MM.1S (cell line): Measurements from ENCODE around the gene ANKIB1.

ENCODE experiments used
- DNase-seq: peaks from one replicate; pipeline ENCODE4 v3.0.0-alpha.2; 2015
- H2AFZ ChIP-seq: fragments of 300-600 bp; sonication (generic); 2 replicates; pipeline ENCODE4 v1.6.0; 2016; ENCODE audit warnings: antibody characterized with exemption, low read length
- H3F3A ChIP-seq: fragments of 300-600 bp; sonication (generic); 2 replicates; pipeline ENCODE4 v1.6.1; 2016; ENCODE audit warnings: mild to moderate bottlenecking, antibody characterized with exemption, low read length, moderate library complexity, mixed read lengths; ENCODE audit not compliant: insufficient read depth
- H3K27ac ChIP-seq: fragments of 300-600 bp; sonication (generic); 2 replicates; pipeline ENCODE4 v1.5.1; 2016; ENCODE audit warnings: mild to moderate bottlenecking, low read length
- H3K27me3 ChIP-seq: fragments of 300-600 bp; sonication (generic); replicated peaks from 2 replicates; pipeline ENCODE4 v1.6.0; 2016; ENCODE audit warnings: low read length; ENCODE audit not compliant: insufficient read depth
- H3K36me3 ChIP-seq: fragments of 300-600 bp; sonication (generic); replicated peaks from 2 replicates; pipeline ENCODE4 v1.6.1; 2016; ENCODE audit warnings: mild to moderate bottlenecking, low read length, mixed read lengths; ENCODE audit not compliant: insufficient read depth
- H3K4me1 ChIP-seq: fragments of 300-600 bp; sonication (generic); 2 replicates; pipeline ENCODE4 v1.6.1; 2016; ENCODE audit warnings: low read length, mixed read lengths
- H3K4me2 ChIP-seq: fragments of 300-600 bp; sonication (generic); 2 replicates; pipeline ENCODE4 v1.6.0; 2016; ENCODE audit warnings: low read depth, low read length
- H3K4me3 ChIP-seq: fragments of 300-600 bp; sonication (generic); 2 replicates; pipeline ENCODE4 v1.5.1; 2016; ENCODE audit warnings: low read length, mixed read lengths
- H3K79me2 ChIP-seq: fragments of 300-600 bp; sonication (generic); 2 replicates; pipeline ENCODE4 v1.6.1; 2016; ENCODE audit warnings: mixed run types, low read length, mixed read lengths
- H3K9ac ChIP-seq: fragments of 300-600 bp; sonication (generic); 2 replicates; pipeline ENCODE4 v1.6.1; 2016; ENCODE audit warnings: low read length, mixed read lengths
- H3K9me2 ChIP-seq: fragments of 300-600 bp; sonication (generic); replicated peaks from 2 replicates; pipeline ENCODE4 v1.6.1; 2016; ENCODE audit warnings: mild to moderate bottlenecking, low read length, mixed read lengths; ENCODE audit not compliant: insufficient read depth
- H3K9me3 ChIP-seq: fragments of 300-600 bp; sonication (generic); replicated peaks from 2 replicates; pipeline ENCODE4 v1.6.1; 2016; ENCODE audit warnings: mild to moderate bottlenecking, low read length, mixed read lengths; ENCODE audit not compliant: insufficient read depth
- H4K20me1 ChIP-seq: fragments of 300-600 bp; sonication (generic); 2 replicates; pipeline ENCODE4 v1.6.1; 2016; ENCODE audit warnings: mild to moderate bottlenecking, low read length, moderate library complexity, mixed read lengths; ENCODE audit not compliant: insufficient read depth
- EZH2 ChIP-seq: fragments of 300-600 bp; sonication (generic); optimal IDR thresholded peaks from 2 replicates; pipeline ENCODE3; 2017; ENCODE audit warnings: low read depth, mild to moderate bottlenecking, antibody characterized with exemption, low read length, mixed read lengths
- EZH2phosphoT487 ChIP-seq: fragments of 300-600 bp; sonication (generic); IDR thresholded peaks from 2 replicates; pipeline ENCODE4 v1.6.1; 2018; ENCODE audit warnings: antibody characterized with exemption, low read length
- TF ChIP-seq, protein P1 (sequence below): fragments of 300-600 bp; sonication (generic); IDR thresholded peaks from 2 replicates; pipeline ENCODE4 v1.5.1; 2016; ENCODE audit warnings: antibody characterized with exemption, low read length, mixed read lengths

The ANKIB1 gene

DNA sequence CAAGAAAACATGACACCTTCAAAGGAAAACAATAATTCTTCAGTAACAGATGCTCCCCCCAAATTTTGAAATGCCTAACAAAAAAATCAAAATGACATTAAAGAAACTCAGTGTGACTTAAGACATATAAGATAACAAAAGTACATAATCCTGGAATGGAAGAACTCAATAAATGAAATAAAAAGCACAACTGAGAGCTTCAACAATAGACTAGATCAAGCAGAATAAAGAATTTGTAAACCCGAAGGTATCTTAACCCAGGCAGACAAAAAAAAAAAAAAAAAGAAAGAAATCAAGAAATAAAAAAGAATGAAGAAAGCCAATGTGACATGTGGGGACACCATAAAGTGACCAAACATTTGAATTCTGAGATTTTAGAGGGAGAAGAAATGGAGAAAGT, 39.1 kb upstream of the ANKIB1 start:
- H3K4me2 ChIP-seq, result no peak overlapping the region
- TF ChIP-seq EZH2, result no peak
- TF ChIP-seq, protein P1, sequence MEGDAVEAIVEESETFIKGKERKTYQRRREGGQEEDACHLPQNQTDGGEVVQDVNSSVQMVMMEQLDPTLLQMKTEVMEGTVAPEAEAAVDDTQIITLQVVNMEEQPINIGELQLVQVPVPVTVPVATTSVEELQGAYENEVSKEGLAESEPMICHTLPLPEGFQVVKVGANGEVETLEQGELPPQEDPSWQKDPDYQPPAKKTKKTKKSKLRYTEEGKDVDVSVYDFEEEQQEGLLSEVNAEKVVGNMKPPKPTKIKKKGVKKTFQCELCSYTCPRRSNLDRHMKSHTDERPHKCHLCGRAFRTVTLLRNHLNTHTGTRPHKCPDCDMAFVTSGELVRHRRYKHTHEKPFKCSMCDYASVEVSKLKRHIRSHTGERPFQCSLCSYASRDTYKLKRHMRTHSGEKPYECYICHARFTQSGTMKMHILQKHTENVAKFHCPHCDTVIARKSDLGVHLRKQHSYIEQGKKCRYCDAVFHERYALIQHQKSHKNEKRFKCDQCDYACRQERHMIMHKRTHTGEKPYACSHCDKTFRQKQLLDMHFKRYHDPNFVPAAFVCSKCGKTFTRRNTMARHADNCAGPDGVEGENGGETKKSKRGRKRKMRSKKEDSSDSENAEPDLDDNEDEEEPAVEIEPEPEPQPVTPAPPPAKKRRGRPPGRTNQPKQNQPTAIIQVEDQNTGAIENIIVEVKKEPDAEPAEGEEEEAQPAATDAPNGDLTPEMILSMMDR, result no peak
- TF ChIP-seq EZH2phosphoT487, result no peak
- DNase-seq, result no peak
- H3K9me3 ChIP-seq, result no peaks in the 10 kb centered on the region
- no peaks in the 10 kb centered on the region for H3K9me2 ChIP-seq
- H3K9ac ChIP-seq, result no peak overlapping the region
- no peaks in the 10 kb centered on the region; the same call in 1 of the 2 replicates for H3F3A ChIP-seq
- no peak overlapping the region for H3K4me3 ChIP-seq
- no peaks in the 10 kb centered on the region for H3K27me3 ChIP-seq
- H4K20me1 ChIP-seq, result no peaks in the 10 kb centered on the region
- no peak overlapping the region for H3K27ac ChIP-seq
- no peaks in the 10 kb centered on the region for H3K79me2 ChIP-seq
- no peak overlapping the region for H2AFZ ChIP-seq
- H3K36me3 ChIP-seq, result no peaks in the 10 kb centered on the region; the same call in 1 of the 2 replicates
- no peaks in the 10 kb centered on the region for H3K4me1 ChIP-seq

DNA sequence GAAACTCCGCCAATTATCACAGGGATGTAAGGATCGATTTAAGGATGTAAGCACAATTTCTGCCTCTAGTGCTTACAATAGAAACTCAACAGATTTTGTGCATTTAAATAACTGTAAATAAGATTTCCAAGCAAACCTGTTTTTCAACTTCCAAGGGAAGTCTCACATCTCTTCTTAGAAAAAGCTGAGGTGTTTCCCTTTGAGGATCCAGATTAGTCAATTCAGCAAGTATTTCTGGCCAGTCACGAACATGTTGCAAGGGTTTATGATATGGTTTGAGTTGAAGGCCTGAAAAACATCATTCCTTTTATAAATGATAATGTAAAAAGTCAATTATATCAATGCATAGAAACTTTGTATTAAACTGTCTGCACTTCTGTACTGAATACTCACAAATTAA, 24.0 kb upstream of the ANKIB1 start:
- Histone ChIP-seq H2AFZ (no peak overlapping the region), H3K4me1 (no peaks in the 10 kb centered on the region), H3K27me3 (no peaks in the 10 kb centered on the region), H4K20me1 (no peaks in the 10 kb centered on the region), H3K79me2 (no peaks in the 10 kb centered on the region), H3K4me2 (no peak overlapping the region), H3K4me3 (no peak overlapping the region), H3K9me2 (no peaks in the 10 kb centered on the region), H3F3A (no peaks in the 10 kb centered on the region; the same call in 1 of the 2 replicates), H3K36me3 (peaks cover 13% of the 10 kb centered on the region; the same call in 1 of the 2 replicates), H3K9me3 (no peaks in the 10 kb centered on the region), H3K27ac (no peak overlapping the region), H3K9ac (no peak overlapping the region)
- TF ChIP-seq, protein P1, result no peak
- TF ChIP-seq EZH2, result no peak
- TF ChIP-seq EZH2phosphoT487, result no peak
- no peak for DNase-seq

DNA sequence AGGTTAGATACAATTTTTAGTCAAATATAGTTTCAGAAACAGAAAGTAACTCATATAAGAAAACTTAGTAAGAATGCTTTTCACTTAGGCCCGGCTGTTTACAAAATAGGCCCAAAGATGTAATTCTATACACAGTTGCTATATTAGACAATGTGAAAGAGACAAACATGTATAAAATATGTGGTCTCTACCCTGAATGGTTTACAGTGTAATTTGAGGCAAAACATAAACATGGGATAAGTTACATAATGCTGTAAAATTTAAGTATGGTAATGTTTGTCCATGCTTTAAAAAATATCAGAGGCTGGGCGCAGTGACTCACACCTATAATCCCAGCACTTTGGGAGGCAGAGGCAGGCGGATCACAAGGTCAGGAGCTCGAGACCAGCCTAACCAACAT, 18.8 kb upstream of the ANKIB1 start:
- Histone ChIP-seq H3K9me2 (no peaks in the 10 kb centered on the region), H3K36me3 (peaks cover under 1% of the 10 kb centered on the region; the same call in 1 of the 2 replicates), H3K9ac (no peak overlapping the region), H2AFZ (no peak overlapping the region), H3K4me2 (no peak overlapping the region), H3K27me3 (no peaks in the 10 kb centered on the region), H3K27ac (no peak overlapping the region), H3F3A (no peaks in the 10 kb centered on the region; the same call in 1 of the 2 replicates), H3K9me3 (no peaks in the 10 kb centered on the region), H3K79me2 (no peaks in the 10 kb centered on the region), H4K20me1 (no peaks in the 10 kb centered on the region), H3K4me3 (no peak overlapping the region), H3K4me1 (no peaks in the 10 kb centered on the region)
- TF ChIP-seq, protein P1, result no peak
- no peak for TF ChIP-seq EZH2phosphoT487
- no peak for DNase-seq
